ENCODE data around the gene GALNT5.

The GALNT5 gene

GRCh38 chr2:157292853-157293252 lies 35.3 kb downstream of the GALNT5 start:
- no peak for DNase-seq

- no peak for DNase-seq
These were observed 39.0 kb downstream of the GALNT5 start for GRCh38 chr2:157296490-157296889.

- no peak for DNase-seq
These were observed 39.5 kb downstream of the GALNT5 start for GRCh38 chr2:157296958-157297357.

GRCh38 chr2:157301307-157301706 lies 43.8 kb downstream of the GALNT5 start:
- no peak for DNase-seq

- peak; percentile 43 to 79 for DNase-seq
These were observed 45.1 kb downstream of the GALNT5 start for GRCh38 chr2:157302492-157303099.

GRCh38 chr2:157303612-157304011 lies 46.1 kb downstream of the GALNT5 start:
- DNase-seq, result no peak

- DNase-seq, result peak; percentile 28 to 29
These were observed 47.6 kb downstream of the GALNT5 start for GRCh38 chr2:157304811-157305722.

GRCh38 chr2:157305723-157306110 lies 48.2 kb downstream of the GALNT5 start:
- DNase-seq, result no peak

GRCh38 chr2:157307021-157307420 lies 49.5 kb downstream of the GALNT5 start:
- no peak for DNase-seq

- no peak for DNase-seq
These were observed 52.4 kb downstream of the GALNT5 start for GRCh38 chr2:157309878-157310277.

- no peak for DNase-seq
These were observed 54.2 kb downstream of the GALNT5 start for GRCh38 chr2:157311706-157312105.

GRCh38 chr2:157312866-157313486 lies 55.5 kb downstream of the GALNT5 start:
- no peak for DNase-seq

- DNase-seq, result no peak
These were observed 58.4 kb downstream of the GALNT5 start for GRCh38 chr2:157315901-157316300.

- no peak for DNase-seq
These were observed 61.4 kb downstream of the GALNT5 start for GRCh38 chr2:157318884-157319283.

GRCh38 chr2:157319795-157320194 lies 62.3 kb downstream of the GALNT5 start:
- DNase-seq, result no peak

- no peak for DNase-seq
These were observed 62.9 kb downstream of the GALNT5 start for GRCh38 chr2:157320409-157320808.

- DNase-seq, result no peak
These were observed 64.0 kb downstream of the GALNT5 start for GRCh38 chr2:157321466-157321865.

GRCh38 chr2:157322432-157322831 lies 64.9 kb downstream of the GALNT5 start:
- DNase-seq, result no peak

- DNase-seq, result no peak
These were observed 66.9 kb downstream of the GALNT5 start for GRCh38 chr2:157324331-157324843.

- no peak for DNase-seq
These were observed 68.3 kb downstream of the GALNT5 start, which contains the start of gene ERMN for GRCh38 chr2:157325786-157326185. Gene ERMN, minus strand, starts transcription at chr2:157325824. Its CDS starts 182 bp downstream, at chr2:157325642.

GRCh38 chr2:157326698-157327097 lies 69.2 kb downstream of the GALNT5 start:
- no peak for DNase-seq

GRCh38 chr2:157327200-157327599 lies 69.7 kb downstream of the GALNT5 start:
- no peak for DNase-seq

Measured in NCI-H446 (cell line).